Measurements from ENCODE around the gene BBLN.

- TF ChIP-seq CTCF (IDR thresholded peaks at IDR 0.05; ENCODE audit: low read depth, low read length, missing input control) (no peak), JUND (IDR thresholded peaks at IDR 0.05) (no peak), RAD21 (IDR thresholded peaks at IDR 0.05) (no peak), EGR1 (IDR thresholded peaks at IDR 0.05; ENCODE audit: low read depth in 2 of 2) (no peak), REST (IDR thresholded peaks at IDR 0.05) (no peak), YY1 (IDR thresholded peaks at IDR 0.05) (no peak), SP1 (IDR thresholded peaks at IDR 0.05) (no peak), GABPA (IDR thresholded peaks at IDR 0.05 in 1 of 2, conservative IDR thresholded peaks at IDR 0.05 in 1 of 2) (no peak), TAF1 (conservative IDR thresholded peaks at IDR 0.05) (no peak), MAX (IDR thresholded peaks at IDR 0.05) (no peak), ZBTB33 (IDR thresholded peaks at IDR 0.05) (no peak), RXRA (IDR thresholded peaks at IDR 0.05) (no peak), NR2F2 (IDR thresholded peaks at IDR 0.05) (no peak)
Observed at GRCh38 chr9:128190516-128191405, 30.7 kb downstream of the BBLN start.

Data from liver (tissue), 3 donors.